SK-N-SH (cell line): Measurements from ENCODE around the gene RNGTT. TPM values are rescaled to one million over a fixed set of nuclear protein-coding genes. Genes with fewer than 3 reads are reported as not detected.

Experiments
- CTCF ChIA-PET: fragments of 300-600, 350-600 bp; formaldehyde crosslinking; extraction: SDS; loops from one replicate; lab custom pipeline; 2021; lab: Yijun Ruan, JAX
- POLR2A ChIA-PET: fragments of 350-600 bp; sonication (Branson Sonifier 250); formaldehyde crosslinking; extraction: SDS; loops from one replicate; lab custom pipeline; 2020; ENCODE audit warnings: antibody characterized with exemption, inconsistent platforms; lab: Yijun Ruan, JAX
- DNase-seq: peaks from one replicate; pipeline ENCODE4 v3.0.0; 2012
- H2AFZ ChIP-seq: fragments of 200-600 bp; sonication (generic); 2 replicates; pipeline ENCODE4 v1.8.1; 2016; ENCODE audit warnings: antibody characterized with exemption, mild to moderate bottlenecking, low read depth
- H3F3A ChIP-seq: fragments of 200-600 bp; sonication (generic); replicated peaks from 2 replicates; pipeline ENCODE3; 2016; ENCODE audit warnings: antibody characterized with exemption, mild to moderate bottlenecking; ENCODE audit not compliant: insufficient read depth
- H3K27ac ChIP-seq, 2 experiments: fragments of 200-500 bp in 1 of 2; fragments of 200-600 bp in 1 of 2; sonication (Bioruptor generic) in 1 of 2; sonication (generic), shearing (Covaris generic) in 1 of 2; 2 replicates each; pipeline versions ENCODE4 v1.5.1 to v1.6.1; 2014 to 2016; ENCODE audit warnings: low read depth in 2 of 2, inconsistent platforms in 1 of 2, low read length in 1 of 2, mild to moderate bottlenecking in 1 of 2, mixed read lengths in 1 of 2
- H3K27me3 ChIP-seq: fragments of 200-600 bp; sonication (generic), shearing (Covaris generic); 2 replicates; pipeline ENCODE4 v1.6.1; 2016; ENCODE audit warnings: mixed run types; ENCODE audit not compliant: insufficient read depth
- H3K36me3 ChIP-seq, 2 experiments: fragments of 200-500 bp in 1 of 2; fragments of 200-600 bp in 1 of 2; sonication (Bioruptor generic) in 1 of 2; sonication (generic) in 1 of 2; replicated peaks in 1 of 2; 2 replicates each; pipeline versions ENCODE3 to v1.5.1; 2014 to 2016; ENCODE audit warnings: low read length in 1 of 2, mild to moderate bottlenecking in 1 of 2; ENCODE audit not compliant: insufficient read depth in 2 of 2, control insufficient read depth in 1 of 2
- H3K4me1 ChIP-seq, 2 experiments: fragments of 200-500 bp in 1 of 2; fragments of 200-600 bp in 1 of 2; sonication (Bioruptor generic) in 1 of 2; sonication (generic), shearing (Covaris generic) in 1 of 2; 2 replicates each; pipeline versions ENCODE4 v1.5.1 to v1.6.1; 2014 to 2016; ENCODE audit warnings: low read depth in 1 of 2, low read length in 1 of 2, mixed run types in 1 of 2; ENCODE audit not compliant: insufficient read depth in 2 of 2, control insufficient read depth in 1 of 2
- H3K4me2 ChIP-seq: fragments of 200-600 bp; sonication (generic), shearing (Covaris generic); 2 replicates; pipeline ENCODE4 v1.6.1; 2017; ENCODE audit warnings: mixed run types
- H3K4me3 ChIP-seq, 2 experiments: fragments of 200-500 bp in 1 of 2; fragments of 200-600 bp in 1 of 2; sonication (Bioruptor generic) in 1 of 2; sonication (generic), shearing (Covaris generic) in 1 of 2; 2 replicates each; pipeline versions ENCODE4 v1.5.1 to v1.8.1; 2014 to 2016; ENCODE audit warnings: low read depth in 2 of 2, inconsistent platforms in 1 of 2, low read length in 1 of 2, mild to moderate bottlenecking in 1 of 2, mixed read lengths in 1 of 2, moderate library complexity in 1 of 2
- H3K79me2 ChIP-seq: fragments of 200-600 bp; sonication (generic); 2 replicates; pipeline ENCODE4 v1.8.1; 2017; ENCODE audit warnings: mild to moderate bottlenecking; ENCODE audit not compliant: insufficient read depth
- H3K9ac ChIP-seq: fragments of 200-600 bp; sonication (generic); 2 replicates; pipeline ENCODE4 v1.6.1; 2017; ENCODE audit warnings: mixed run types
- H3K9me2 ChIP-seq: fragments of 200-600 bp; sonication (generic); 2 replicates; pipeline ENCODE4 v1.6.1; 2017; ENCODE audit warnings: mixed run types
- H3K9me3 ChIP-seq: fragments of 200-600 bp; sonication (generic); 2 replicates; pipeline ENCODE4 v1.6.1; 2017; ENCODE audit warnings: mixed run types, mild to moderate bottlenecking, moderate library complexity
- H4K20me1 ChIP-seq: fragments of 200-600 bp; sonication (generic); 2 replicates; pipeline ENCODE4 v1.6.1; 2017; ENCODE audit warnings: mild to moderate bottlenecking, mixed run types; ENCODE audit not compliant: insufficient read depth
- CHD2 ChIP-seq: fragments of 150-350 bp; IDR thresholded peaks from 2 replicates; pipeline ENCODE4 v1.6.1; 2018; ENCODE audit warnings: low read length; ENCODE audit not compliant: partially characterized antibody
- ELF1 ChIP-seq: IDR thresholded peaks from 2 replicates; pipeline ENCODE4 v1.4.0; 2012
- EZH2phosphoT487 ChIP-seq: fragments of 200-600 bp; sonication (generic); IDR thresholded peaks from 2 replicates; pipeline ENCODE4 v1.6.1; 2017; ENCODE audit warnings: low read depth, mixed run types, mild to moderate bottlenecking, antibody characterized with exemption, moderate library complexity, borderline replicate concordance
- GABPA ChIP-seq: IDR thresholded peaks from 2 replicates; pipeline ENCODE4 v1.4.0; 2012; ENCODE audit warnings: low read depth, mild to moderate bottlenecking
- JUND ChIP-seq: IDR thresholded peaks from 2 replicates; pipeline ENCODE4 v1.4.0; 2012
- NFIC ChIP-seq: IDR thresholded peaks from 2 replicates; pipeline ENCODE4 v1.4.0; 2012; ENCODE audit warnings: borderline replicate concordance
- NRF1 ChIP-seq: IDR thresholded peaks from 2 replicates; pipeline ENCODE4 v1.6.1; 2012; ENCODE audit warnings: low read depth, mild to moderate bottlenecking, low read length
- POLR2AphosphoS5 ChIP-seq: IDR thresholded peaks from 2 replicates; pipeline ENCODE4 v1.6.1; 2012; ENCODE audit warnings: low read depth, low read length
- RFX5 ChIP-seq: IDR thresholded peaks from 2 replicates; pipeline ENCODE4 v1.6.1; 2012; ENCODE audit warnings: mild to moderate bottlenecking, improper control_type of control experiment, low read length
- SIN3A ChIP-seq: IDR thresholded peaks from 2 replicates; pipeline ENCODE4 v1.6.1; 2012; ENCODE audit warnings: low read depth, mild to moderate bottlenecking, low read length, moderate library complexity, borderline replicate concordance
- TAF1 ChIP-seq: IDR thresholded peaks from 2 replicates; pipeline ENCODE4 v1.6.1; 2012; ENCODE audit warnings: low read depth, mild to moderate bottlenecking, low read length, moderate library complexity, borderline replicate concordance
- TCF12 ChIP-seq: IDR thresholded peaks from 2 replicates; pipeline ENCODE4 v1.4.0; 2012
- WGBS: methylation state at CpG from one replicate; pipeline ENCODE4 v1.1.6; 2017; ENCODE audit warnings: low lambda C conversion rate; 5-methylcytosine and 5-hydroxymethylcytosine counted together
- polyA plus RNA-seq, 3 experiments: library from polyadenylated mRNA; depleted of rRNA; stranded (reverse); fragments of >200 nt; gene quantifications; 2 replicates each; pipeline ENCODE4 v1.2.3, GENCODE V29; 2012
- TF ChIP-seq, protein P1 (sequence below): IDR thresholded peaks from 2 replicates; pipeline ENCODE4 v1.4.0; 2012; ENCODE audit warnings: low read depth
- TF ChIP-seq, protein P2 (sequence below): IDR thresholded peaks from 2 replicates; pipeline ENCODE4 v1.4.0; 2012; ENCODE audit warnings: low read depth, borderline replicate concordance

Gene RNGTT
- 3.3 and 4.0 TPM in 2 replicates for polyA plus RNA-seq (2012; rRNA removed)
- polyA plus RNA-seq (2012; cell fraction: cytosol; rRNA removed): 5.5 and 7.1 TPM in 2 replicates
- polyA plus RNA-seq (2012; cell fraction: nucleus; rRNA removed): 2.9 and 5.2 TPM in 2 replicates

DNA sequence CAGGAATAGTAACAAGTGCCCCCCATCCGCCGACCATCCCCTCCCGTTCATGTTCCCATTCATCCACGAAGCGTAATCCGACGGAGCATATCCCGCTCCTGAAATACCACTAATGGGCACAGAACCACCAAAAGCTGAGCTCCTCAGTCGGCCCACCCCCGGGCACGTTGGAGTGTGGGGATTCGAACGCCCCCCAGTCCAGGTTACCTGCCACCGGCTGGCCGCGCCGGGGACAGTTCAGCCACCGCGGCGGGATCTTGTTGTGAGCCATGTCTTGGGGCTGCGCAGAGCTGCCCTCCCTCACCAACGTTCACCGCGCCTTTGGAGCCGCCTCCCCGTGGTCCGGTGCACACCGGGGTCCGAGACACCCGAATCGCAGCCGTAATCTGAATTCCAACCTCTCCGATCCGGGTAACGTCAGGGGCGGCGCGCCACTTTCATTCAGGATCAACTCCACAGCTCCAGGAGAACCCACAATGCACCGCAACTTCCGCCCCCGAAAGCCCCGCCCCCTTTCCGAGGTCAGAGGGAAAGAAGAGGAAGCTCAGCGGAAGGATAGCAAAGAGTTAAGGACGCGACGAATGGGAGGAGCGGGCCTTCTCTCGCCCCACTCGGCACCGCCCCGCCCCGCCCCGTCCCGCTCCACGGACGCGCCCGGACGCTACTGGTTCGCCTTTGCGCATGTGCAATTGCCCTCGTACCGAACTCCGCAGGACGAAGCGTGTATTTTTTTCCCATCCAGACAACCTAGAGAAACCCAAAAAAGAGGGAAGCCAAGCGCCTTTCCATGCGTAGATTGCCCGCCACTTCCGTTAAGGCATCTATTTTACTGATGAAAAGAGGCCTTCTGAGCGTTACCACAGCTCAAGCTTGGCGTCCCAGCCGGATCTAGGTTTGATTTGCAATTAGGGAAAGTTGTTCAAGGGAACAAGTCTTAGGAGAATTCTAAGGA, at the start of gene RNGTT:
Gene RNGTT (minus strand): TSS at position 480 of the 952 bp plus-strand sequence. CDS start 209 bp downstream, at position 271.
- TF ChIP-seq ELF1 (peak; percentile 96), NFIC (no peak), JUND (no peak), CHD2 (peak; percentile 36), TAF1 (peak; percentile 21), GABPA (peak; percentile 82), TCF12 (no peak), EZH2phosphoT487 (no peak), RFX5 (no peak; the same call in 1 of the 2 replicates), SIN3A (peak; percentile 66; the same call in 1 of the 2 replicates), NRF1 (peak; percentile 74), POLR2AphosphoS5 (peak; percentile 73)
- TF ChIP-seq, protein P1, sequence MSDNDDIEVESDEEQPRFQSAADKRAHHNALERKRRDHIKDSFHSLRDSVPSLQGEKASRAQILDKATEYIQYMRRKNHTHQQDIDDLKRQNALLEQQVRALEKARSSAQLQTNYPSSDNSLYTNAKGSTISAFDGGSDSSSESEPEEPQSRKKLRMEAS: peak; percentile 44; the same call in 1 of the 2 replicates
- Histone ChIP-seq H3K4me3 (peak within 1 kb of the TSS; percentile 89 to 98), H3F3A (peaks cover 4% of the 10 kb centered on the region), H3K27me3 (no peaks in the 10 kb centered on the region), H3K36me3 (no peaks in the 10 kb centered on the region), H4K20me1 (no peaks in the 10 kb centered on the region), H2AFZ (peak within 1 kb of the TSS; percentile 95), H3K27ac (peak within 1 kb of the TSS; percentile 80 to 94), H3K4me2 (peak within 1 kb of the TSS; percentile 90), H3K9me2 (no peaks in the 10 kb centered on the region), H3K9me3 (peaks cover 10% of the 10 kb centered on the region; the same call in 1 of the 2 replicates), H3K9ac (peak within 1 kb of the TSS; percentile 86), H3K79me2 (peaks cover 49% of the 10 kb centered on the region), H3K4me1 (peaks cover 0 to 9% of the 10 kb centered on the region in 2 experiments; a peak in 1 of 4 replicates)
- CTCF ChIA-PET: interaction anchor here (1.0 to 2.3 kb wide), 2 partner anchors 20 to 183 kb away, joined by 3 to 13 read pairs; no protein-coding TSS in a partner anchor
- under 1% methylated on average over 56 of the region's 74 CpGs for WGBS
- DNase-seq: peak; percentile 97
- POLR2A ChIA-PET: interaction anchor here (0.6 kb wide), 1 partner anchor 184 kb away, joined by 3 read pairs; no protein-coding TSS in a partner anchor

DNA sequence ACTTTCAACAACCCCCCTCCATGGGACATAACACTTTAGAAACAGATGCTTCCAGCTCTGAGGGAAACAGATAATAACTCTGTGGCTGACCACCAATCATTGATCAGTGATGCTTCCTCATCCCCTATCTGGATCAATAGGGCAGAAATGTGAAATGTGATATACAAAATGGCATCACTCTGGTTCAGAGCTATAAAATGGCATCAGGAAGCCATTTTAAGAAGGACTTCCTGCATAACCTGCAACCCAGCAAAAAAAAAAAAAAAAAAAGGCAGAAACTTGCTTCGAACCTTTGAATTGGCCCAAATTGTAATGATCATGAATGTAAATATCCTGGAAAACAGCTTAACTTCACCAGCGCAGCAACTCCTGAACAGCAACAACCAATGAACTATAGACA, 48.0 kb upstream of the RNGTT start:
- no peaks in the 10 kb centered on the region for H3F3A ChIP-seq
- no peak overlapping the region for H2AFZ ChIP-seq
- no peaks in the 10 kb centered on the region for H3K79me2 ChIP-seq
- no peaks in the 10 kb centered on the region for H3K36me3 ChIP-seq
- 90% methylated on average over 2 of the region's 2 CpGs for whole genome bisulfite sequencing
- DNase-seq: no peak
- TF ChIP-seq, protein P2, sequence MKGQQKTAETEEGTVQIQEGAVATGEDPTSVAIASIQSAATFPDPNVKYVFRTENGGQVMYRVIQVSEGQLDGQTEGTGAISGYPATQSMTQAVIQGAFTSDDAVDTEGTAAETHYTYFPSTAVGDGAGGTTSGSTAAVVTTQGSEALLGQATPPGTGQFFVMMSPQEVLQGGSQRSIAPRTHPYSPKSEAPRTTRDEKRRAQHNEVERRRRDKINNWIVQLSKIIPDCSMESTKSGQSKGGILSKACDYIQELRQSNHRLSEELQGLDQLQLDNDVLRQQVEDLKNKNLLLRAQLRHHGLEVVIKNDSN: no peak
- no peak overlapping the region for H3K4me2 ChIP-seq
- H4K20me1 ChIP-seq: no peaks in the 10 kb centered on the region
- POLR2A ChIA-PET: no interaction called here
- no peaks in the 10 kb centered on the region for H3K9me2 ChIP-seq
- no peak overlapping the region for H3K4me3 ChIP-seq
- H3K27me3 ChIP-seq: no peaks in the 10 kb centered on the region
- no peaks in the 10 kb centered on the region for H3K9me3 ChIP-seq
- no peaks in the 10 kb centered on the region for H3K4me1 ChIP-seq
- H3K27ac ChIP-seq: no peak overlapping the region
- H3K9ac ChIP-seq: no peak overlapping the region
- CTCF ChIA-PET: interaction anchor here (1.6 to 3.0 kb wide), 2 partner anchors 10 to 28 kb away, joined by 4 to 12 read pairs; no protein-coding TSS in a partner anchor
